Measurements from ENCODE around the gene HM13.

GRCh38 chr20:31573555-31574321 lies 59.5 kb downstream of the HM13 start:
- TF ChIP-seq POLR2A (IDR thresholded peaks at IDR 0.05) (no peak), CTCF (IDR thresholded peaks at IDR 0.05) (no peak)
